Fibroblast of peridontal ligament (primary cell): ENCODE results near the gene SH2D7.

Experiments
- DNase-seq: peaks from one replicate; pipeline ENCODE4 v3.0.0-alpha.2; 2010; ENCODE audit errors: extremely low read depth

Gene SH2D7

GRCh38 chr15:78092261-78093041 is at the start of gene SH2D7:
TSS of gene SH2D7 (plus strand) at chr15:78092561. CDS start at chr15:78092585, 24 bp downstream.
- no peak for DNase-seq

DNA sequence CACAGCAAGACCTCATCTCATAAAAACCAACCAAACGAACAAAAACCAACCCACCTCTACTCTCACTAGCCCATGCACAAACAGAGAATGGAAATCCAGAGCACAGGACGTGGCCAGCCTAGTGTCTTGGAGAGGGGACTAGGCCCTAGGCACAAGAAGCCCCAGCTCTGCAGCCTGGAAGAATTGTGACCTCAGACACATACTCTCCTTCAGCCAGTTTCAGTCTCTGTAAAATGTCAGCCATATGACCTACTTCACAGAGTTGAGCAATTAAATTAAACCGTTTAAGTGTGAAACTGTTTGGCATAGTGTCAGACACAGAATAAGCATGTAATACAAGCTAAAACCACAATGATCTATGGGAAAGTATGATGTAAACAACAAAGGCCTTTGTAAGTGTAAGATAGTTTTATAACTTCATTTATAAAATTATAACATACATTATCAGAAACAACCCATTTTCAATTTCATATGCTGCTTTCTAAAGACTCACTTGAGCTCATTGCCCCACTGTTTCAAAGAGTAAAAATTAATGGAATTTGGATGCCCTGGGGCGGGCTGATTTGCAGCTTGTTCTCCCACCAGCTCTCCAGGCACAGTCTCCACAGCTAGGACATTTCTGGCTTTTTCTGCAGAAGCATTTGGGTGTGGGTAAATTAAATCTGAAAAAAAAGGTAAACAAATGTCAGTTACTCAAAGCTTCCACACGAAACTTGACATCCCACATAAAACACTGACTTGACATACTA is 47.8 kb upstream of the SH2D7 start:
- peak; percentile 31 for DNase-seq

- DNase-seq, result no peak
Observed at GRCh38 chr15:78045189-78045588, 47.2 kb upstream of the SH2D7 start.

DNA sequence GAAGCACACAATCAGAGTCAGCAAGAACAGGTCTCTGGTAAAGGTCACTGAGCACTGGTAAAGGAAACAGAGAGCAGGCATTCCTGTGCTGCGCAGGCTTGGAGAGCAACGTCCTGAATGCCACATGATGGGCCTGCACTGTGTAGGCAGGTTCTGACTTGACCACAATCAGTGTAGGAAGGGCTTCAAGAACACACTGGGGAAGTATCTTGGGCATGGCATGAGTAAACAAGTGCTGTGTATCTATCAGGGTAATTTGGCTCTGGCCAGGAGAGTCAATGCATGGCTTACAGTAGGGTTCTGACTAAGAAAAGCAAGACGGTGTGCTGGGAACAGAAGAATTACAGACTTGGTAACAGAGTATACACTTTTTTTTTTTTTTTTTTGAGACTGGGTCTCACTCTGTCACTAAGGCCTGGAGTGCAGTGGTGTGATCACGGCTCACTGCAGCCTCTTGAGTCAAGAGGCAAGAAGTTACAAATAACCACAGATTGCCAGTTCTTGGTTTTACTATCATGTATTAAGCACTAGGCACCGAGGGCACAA is 45.5 kb upstream of the SH2D7 start:
- no peak for DNase-seq

DNA sequence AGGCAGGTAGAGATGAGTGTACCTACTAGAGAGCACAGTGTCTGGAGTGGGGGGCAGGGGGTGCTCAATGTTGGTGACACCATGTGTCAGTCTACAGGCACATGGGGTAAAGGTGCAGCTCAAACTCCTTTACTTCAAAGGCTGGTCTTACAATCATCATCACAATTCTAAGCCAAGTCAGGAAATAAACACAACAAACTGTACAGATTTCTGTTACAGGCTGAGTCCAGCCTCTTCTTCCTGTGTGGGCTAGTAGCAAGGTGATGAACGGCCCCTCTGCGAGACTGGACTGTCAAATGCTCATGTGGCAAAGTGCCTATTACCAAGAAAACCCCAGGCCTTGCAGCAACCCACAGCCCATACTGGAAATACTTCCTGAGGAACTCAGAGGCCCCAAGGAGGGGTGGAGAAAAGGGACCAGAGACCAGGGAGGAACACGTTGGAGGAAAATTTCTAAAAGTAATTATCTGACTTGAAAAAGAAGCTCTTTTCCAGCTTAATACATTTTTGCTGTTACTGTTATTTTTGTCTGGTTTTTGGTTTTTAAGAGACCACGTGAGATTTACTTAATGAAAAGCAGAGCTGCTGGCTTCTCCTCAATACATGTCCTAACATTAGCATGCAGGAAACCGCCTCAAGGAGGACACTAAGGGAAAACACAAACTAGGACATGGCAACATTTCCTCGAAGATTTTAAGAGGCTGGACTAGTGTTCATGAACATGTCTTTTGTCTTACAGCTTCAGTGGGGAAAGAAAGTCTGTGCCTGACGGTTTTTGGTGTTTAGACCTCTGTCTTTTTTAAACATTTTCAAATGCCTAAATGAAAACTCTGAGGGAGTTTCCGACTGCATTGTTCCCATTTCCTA is 44.4 kb upstream of the SH2D7 start:
- DNase-seq, result peak; percentile 89

DNA sequence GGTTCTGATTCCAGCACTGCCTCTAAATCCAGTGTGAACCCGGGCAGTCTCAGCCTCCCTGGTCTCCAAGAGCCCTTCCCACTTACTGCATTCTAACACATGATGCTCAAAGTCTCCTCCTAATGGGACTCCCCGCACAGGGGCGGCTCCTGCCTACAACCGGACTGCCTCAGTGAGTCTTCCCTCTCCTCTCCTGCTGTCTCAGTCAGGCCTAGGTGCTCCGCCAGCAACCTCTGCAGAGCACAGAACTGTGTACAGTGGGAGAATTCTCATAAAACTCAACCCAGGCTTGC is 43.8 kb upstream of the SH2D7 start:
- no peak for DNase-seq

- peak; percentile 47 for DNase-seq
Observed at GRCh38 chr15:78049691-78050440, 42.5 kb upstream of the SH2D7 start.

DNA sequence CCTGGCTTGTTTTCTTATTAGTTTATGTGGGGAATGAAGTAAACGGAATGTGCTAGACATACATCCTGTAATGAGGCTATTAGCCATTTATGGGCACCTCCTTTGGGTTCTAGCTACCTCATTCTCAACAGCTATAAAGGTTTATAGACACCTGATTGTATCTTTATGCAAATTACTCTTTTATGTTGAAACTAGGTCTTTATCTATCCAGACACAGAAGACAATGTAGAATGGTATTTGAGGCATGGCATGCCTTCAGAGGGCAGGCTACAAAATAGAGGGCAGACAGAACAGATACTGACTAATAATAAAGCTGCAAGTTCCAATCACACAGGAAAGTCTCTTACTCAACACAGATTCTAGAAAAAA is 41.9 kb upstream of the SH2D7 start:
- DNase-seq, result no peak

- DNase-seq, result no peak
Observed at GRCh38 chr15:78050826-78051225, 41.5 kb upstream of the SH2D7 start.

- DNase-seq, result no peak
Observed at GRCh38 chr15:78051596-78051995, 40.8 kb upstream of the SH2D7 start.

- no peak for DNase-seq
Observed at GRCh38 chr15:78052001-78052401, 40.4 kb upstream of the SH2D7 start.

DNA sequence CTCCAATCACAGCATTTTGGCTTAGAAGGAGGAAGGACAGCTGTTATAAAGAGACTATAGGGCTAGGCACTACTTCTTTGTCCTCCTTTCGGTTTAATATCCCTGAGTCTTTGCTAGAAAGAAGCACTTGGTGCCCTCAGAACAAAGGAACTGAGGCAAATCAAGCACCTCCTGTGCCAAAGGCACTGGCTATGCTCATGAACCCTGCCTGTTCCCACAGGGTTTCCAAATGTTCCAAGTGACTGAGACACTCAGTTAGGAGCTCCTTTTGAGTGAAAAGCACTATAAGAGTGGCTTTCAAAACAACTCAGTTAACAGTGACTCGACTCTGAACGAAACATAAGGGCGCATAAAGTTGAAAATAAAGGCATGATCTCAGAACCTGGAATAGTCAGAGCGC is 39.8 kb upstream of the SH2D7 start:
- DNase-seq, result no peak

DNA sequence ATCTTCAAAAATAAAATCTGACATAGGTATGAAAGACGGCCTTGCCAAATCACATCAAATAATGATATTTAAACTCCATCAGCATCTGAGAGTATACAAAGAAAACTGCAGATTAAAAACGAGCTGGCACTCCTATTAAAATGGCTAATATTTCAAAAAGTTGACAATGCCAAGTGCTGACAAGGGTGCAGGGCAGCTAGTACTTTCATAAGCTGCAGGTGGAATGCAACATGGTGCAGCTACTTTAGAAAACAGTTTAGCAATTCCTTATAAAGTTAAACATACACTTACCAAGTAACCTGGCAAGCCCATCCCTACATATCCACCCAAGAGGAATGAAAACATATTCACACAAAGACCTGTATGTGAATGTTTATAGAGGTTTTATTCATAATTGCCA is 37.8 kb upstream of the SH2D7 start:
- no peak for DNase-seq

GRCh38 chr15:78054966-78055365 is 37.4 kb upstream of the SH2D7 start:
- DNase-seq, result no peak

GRCh38 chr15:78055919-78056713 is 36.2 kb upstream of the SH2D7 start:
- no peak for DNase-seq

DNA sequence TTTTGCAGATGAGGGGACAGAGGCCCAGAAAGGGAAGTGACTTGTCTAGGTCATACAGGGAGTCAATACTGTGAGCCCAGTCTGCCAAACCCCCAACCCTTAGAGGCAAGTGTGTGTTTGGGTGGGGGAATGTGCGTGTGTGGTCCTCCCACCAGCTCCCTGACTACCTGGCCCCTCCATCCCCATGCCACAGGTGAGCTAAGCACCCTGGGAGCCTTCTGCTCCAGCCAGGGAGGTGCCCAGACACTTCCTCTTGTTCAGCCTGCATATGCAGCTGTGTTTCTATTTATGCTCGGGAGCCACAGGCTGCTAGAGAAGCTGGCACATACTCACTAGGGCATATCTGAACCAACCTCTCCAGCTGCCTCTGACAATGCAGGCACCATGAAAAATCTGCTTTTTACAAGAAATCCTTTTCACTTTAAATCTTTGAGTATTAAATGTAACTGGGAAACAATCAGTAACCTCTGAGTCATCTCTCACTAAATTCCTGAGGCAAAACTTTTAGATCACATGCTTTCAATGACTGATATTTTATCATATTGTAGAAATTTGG is 35.6 kb upstream of the SH2D7 start:
- peak; percentile 70 for DNase-seq

- no peak for DNase-seq
Observed at GRCh38 chr15:78057803-78058202, 34.6 kb upstream of the SH2D7 start.

DNA sequence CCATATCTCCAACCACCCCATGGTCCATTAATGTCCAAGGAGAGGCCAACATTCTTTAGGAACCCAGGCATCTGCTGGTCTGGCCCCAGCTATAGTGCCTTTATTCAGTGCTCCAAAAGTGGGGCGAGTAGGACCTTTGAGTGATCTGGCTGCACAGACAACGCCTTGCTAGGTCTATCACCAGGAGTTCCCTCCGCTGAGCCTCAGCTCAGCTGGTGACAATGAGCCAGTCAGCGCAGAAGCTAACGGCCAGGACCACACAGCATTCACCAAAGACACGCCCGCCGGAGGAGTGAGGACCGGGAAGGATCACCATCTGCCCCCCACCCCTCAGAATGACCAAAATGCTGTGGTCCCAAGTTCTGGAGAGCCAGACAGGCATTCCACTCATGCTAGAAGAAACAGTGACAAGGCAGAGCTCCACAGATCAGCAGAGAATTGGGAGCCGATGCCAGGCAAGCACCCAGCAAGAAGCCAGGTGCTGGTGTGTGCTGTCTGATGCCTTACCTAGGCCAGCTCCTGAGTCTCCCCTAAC is 33.9 kb upstream of the SH2D7 start:
- DNase-seq, result no peak

DNA sequence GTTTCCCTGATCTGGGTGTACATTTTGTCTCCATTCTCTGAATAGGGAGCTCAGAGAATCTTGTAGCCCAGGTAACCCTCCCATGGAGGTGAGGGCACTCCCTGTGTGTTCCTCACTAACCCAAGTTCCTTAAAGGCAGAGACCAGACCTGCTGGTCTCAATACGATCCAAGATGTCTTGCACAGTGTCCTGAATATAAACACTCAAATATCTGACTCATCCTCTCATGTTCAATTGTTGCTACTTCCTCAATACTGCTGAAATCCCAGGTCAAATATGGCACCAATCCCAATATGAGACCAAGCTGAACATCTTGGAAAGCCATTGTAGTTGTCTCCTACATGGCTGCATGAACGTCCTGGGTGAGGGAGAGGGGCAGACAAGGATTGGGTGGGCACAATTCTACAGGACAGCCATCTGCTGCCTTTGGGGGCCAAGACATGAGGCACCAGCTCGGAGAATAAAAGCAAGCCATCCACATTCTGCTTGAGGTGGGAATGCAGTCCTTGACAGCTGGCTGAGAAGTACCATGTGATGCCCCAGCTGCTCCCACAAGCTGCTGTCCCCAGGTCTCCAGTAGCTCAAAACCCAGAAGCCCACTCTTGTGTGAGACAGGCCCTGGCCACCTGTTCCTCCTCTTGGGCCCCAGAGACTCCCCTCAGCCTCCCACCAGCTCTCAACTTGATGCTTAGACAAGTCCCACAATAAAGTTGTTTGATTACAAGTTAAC is 33.1 kb upstream of the SH2D7 start:
- no peak for DNase-seq
